ENCODE data around the gene RAPGEF6.

RAPGEF6 gene

GRCh38 chr5:131634238-131634637 lies 791 bp downstream of the RAPGEF6 start:
- no peaks in the 10 kb centered on the region; a peak in 1 of 3 replicates for H3K36me3 ChIP-seq (ENCODE audit: control insufficient read depth in 2 of 2, insufficient read depth in 1 of 2, low read length in 2 of 2)
- CTCF ChIA-PET: no interaction called here
- POLR2A ChIA-PET: no interaction called here
- H3K9me3 ChIP-seq (ENCODE audit: control insufficient read depth, insufficient read depth, low read depth, low read length): no peaks in the 10 kb centered on the region
- H3K4me1 ChIP-seq (ENCODE audit: control insufficient read depth, insufficient read depth, low read length): peaks cover 14% of the 10 kb centered on the region
- peak overlapping the region; percentile 88 for H3K27ac ChIP-seq (ENCODE audit: extremely low read depth, low read depth, low read length)
- no peak for TF ChIP-seq ZNF513 (tag by site-specific recombination; IDR thresholded peaks at IDR 0.05)
- no peak for TF ChIP-seq ZBTB7A (tag by site-specific recombination; IDR thresholded peaks at IDR 0.05; ENCODE audit: low read depth)
- TF ChIP-seq, protein P1, sequence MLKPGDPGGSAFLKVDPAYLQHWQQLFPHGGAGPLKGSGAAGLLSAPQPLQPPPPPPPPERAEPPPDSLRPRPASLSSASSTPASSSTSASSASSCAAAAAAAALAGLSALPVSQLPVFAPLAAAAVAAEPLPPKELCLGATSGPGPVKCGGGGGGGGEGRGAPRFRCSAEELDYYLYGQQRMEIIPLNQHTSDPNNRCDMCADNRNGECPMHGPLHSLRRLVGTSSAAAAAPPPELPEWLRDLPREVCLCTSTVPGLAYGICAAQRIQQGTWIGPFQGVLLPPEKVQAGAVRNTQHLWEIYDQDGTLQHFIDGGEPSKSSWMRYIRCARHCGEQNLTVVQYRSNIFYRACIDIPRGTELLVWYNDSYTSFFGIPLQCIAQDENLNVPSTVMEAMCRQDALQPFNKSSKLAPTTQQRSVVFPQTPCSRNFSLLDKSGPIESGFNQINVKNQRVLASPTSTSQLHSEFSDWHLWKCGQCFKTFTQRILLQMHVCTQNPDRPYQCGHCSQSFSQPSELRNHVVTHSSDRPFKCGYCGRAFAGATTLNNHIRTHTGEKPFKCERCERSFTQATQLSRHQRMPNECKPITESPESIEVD (tag by site-specific recombination; IDR thresholded peaks at IDR 0.05): peak; percentile 38
- TF ChIP-seq ZBTB1 (tag by site-specific recombination; IDR thresholded peaks at IDR 0.05): no peak
- peak overlapping the region; percentile 75 for H3K4me3 ChIP-seq (ENCODE audit: low read depth, low read length)

- ChIA-PET POLR2A (no interaction called here), CTCF (no interaction called here)
- no peaks in the 10 kb centered on the region for H3K9me3 ChIP-seq (ENCODE audit: control insufficient read depth, insufficient read depth, low read depth, low read length)
- H3K4me1 ChIP-seq (ENCODE audit: control insufficient read depth, insufficient read depth, low read length): peaks cover 14% of the 10 kb centered on the region
- no peak overlapping the region for H3K27ac ChIP-seq (ENCODE audit: extremely low read depth, low read depth, low read length)
- H3K36me3 ChIP-seq (ENCODE audit: control insufficient read depth in 2 of 2, insufficient read depth in 1 of 2, low read length in 2 of 2): no peaks in the 10 kb centered on the region; a peak in 1 of 3 replicates
- no peak for TF ChIP-seq ZNF704 (tag by site-specific recombination; IDR thresholded peaks at IDR 0.05)
- TF ChIP-seq ZNF157 (tag by site-specific recombination; IDR thresholded peaks at IDR 0.05): no peak
- TF ChIP-seq, protein P2, sequence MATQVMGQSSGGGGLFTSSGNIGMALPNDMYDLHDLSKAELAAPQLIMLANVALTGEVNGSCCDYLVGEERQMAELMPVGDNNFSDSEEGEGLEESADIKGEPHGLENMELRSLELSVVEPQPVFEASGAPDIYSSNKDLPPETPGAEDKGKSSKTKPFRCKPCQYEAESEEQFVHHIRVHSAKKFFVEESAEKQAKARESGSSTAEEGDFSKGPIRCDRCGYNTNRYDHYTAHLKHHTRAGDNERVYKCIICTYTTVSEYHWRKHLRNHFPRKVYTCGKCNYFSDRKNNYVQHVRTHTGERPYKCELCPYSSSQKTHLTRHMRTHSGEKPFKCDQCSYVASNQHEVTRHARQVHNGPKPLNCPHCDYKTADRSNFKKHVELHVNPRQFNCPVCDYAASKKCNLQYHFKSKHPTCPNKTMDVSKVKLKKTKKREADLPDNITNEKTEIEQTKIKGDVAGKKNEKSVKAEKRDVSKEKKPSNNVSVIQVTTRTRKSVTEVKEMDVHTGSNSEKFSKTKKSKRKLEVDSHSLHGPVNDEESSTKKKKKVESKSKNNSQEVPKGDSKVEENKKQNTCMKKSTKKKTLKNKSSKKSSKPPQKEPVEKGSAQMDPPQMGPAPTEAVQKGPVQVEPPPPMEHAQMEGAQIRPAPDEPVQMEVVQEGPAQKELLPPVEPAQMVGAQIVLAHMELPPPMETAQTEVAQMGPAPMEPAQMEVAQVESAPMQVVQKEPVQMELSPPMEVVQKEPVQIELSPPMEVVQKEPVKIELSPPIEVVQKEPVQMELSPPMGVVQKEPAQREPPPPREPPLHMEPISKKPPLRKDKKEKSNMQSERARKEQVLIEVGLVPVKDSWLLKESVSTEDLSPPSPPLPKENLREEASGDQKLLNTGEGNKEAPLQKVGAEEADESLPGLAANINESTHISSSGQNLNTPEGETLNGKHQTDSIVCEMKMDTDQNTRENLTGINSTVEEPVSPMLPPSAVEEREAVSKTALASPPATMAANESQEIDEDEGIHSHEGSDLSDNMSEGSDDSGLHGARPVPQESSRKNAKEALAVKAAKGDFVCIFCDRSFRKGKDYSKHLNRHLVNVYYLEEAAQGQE (tag by site-specific recombination; IDR thresholded peaks at IDR 0.05): no peak
- TF ChIP-seq ZNF792 (tag by site-specific recombination; IDR thresholded peaks at IDR 0.05): no peak
- TF ChIP-seq, protein P3, sequence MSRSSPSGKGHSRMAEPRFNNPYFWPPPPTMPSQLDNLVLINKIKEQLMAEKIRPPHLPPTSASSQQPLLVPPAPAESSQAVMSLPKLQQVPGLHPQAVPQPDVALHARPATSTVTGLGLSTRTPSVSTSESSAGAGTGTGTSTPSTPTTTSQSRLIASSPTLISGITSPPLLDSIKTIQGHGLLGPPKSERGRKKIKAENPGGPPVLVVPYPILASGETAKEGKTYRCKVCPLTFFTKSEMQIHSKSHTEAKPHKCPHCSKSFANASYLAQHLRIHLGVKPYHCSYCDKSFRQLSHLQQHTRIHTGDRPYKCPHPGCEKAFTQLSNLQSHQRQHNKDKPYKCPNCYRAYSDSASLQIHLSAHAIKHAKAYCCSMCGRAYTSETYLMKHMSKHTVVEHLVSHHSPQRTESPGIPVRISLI (tag by site-specific recombination; IDR thresholded peaks at IDR 0.05): no peak
- TF ChIP-seq ZNF843 (tag by site-specific recombination; IDR thresholded peaks at IDR 0.05): no peak
- no peak for TF ChIP-seq ZEB2 (tag by site-specific recombination; IDR thresholded peaks at IDR 0.05)
- no peak for TF ChIP-seq ZNF404 (tag by site-specific recombination; IDR thresholded peaks at IDR 0.05)
- no peak for TF ChIP-seq ZNF549 (tag by site-specific recombination; IDR thresholded peaks at IDR 0.05)
- TF ChIP-seq, protein P4, sequence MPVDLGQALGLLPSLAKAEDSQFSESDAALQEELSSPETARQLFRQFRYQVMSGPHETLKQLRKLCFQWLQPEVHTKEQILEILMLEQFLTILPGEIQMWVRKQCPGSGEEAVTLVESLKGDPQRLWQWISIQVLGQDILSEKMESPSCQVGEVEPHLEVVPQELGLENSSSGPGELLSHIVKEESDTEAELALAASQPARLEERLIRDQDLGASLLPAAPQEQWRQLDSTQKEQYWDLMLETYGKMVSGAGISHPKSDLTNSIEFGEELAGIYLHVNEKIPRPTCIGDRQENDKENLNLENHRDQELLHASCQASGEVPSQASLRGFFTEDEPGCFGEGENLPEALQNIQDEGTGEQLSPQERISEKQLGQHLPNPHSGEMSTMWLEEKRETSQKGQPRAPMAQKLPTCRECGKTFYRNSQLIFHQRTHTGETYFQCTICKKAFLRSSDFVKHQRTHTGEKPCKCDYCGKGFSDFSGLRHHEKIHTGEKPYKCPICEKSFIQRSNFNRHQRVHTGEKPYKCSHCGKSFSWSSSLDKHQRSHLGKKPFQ (tag by site-specific recombination; IDR thresholded peaks at IDR 0.05): no peak
- no peak for TF ChIP-seq ZNF138 (tag by site-specific recombination; IDR thresholded peaks at IDR 0.05; ENCODE audit: borderline replicate concordance)
- TF ChIP-seq ZNF155 (tag by site-specific recombination; IDR thresholded peaks at IDR 0.05): no peak
- TF ChIP-seq ZNF837 (tag by site-specific recombination; IDR thresholded peaks at IDR 0.05): no peak
- peak overlapping the region; percentile 75 for H3K4me3 ChIP-seq (ENCODE audit: low read depth, low read length)
Measured at GRCh38 chr5:131633830-131634229, 1.2 kb downstream of the RAPGEF6 start.

Measured in HEK293 (cell line).